HL-60 (cell line): ENCODE data around the gene DAAM2.

Experiments used
- DNase-seq, 2 experiments: peaks; one replicate each; pipeline ENCODE4 v3.0.0-alpha.2; 2010 to 2020; ENCODE audit warnings: low read depth in 1 of 2, low spot score in 1 of 2
- H3K27ac ChIP-seq: fragments of 250-450 bp; sonication (Bioruptor Pico); replicated peaks from 2 replicates; pipeline ENCODE4 v1.5.1; 2020; ENCODE audit warnings: mild to moderate bottlenecking, moderate library complexity
- H3K27me3 ChIP-seq: fragments of 250-450 bp; sonication (Bioruptor Pico); 2 replicates; pipeline ENCODE4 v1.5.1; 2021; ENCODE audit warnings: mild to moderate bottlenecking, moderate library complexity; ENCODE audit not compliant: insufficient read depth, poor library complexity, severe bottlenecking
- H3K4me3 ChIP-seq: replicated peaks from 2 replicates; pipeline ENCODE4 v1.5.1; 2011; ENCODE audit warnings: mild to moderate bottlenecking, control low read depth, low read length; ENCODE audit not compliant: insufficient read depth
- GABPA ChIP-seq: IDR thresholded peaks from 2 replicates; pipeline ENCODE4 v1.6.1; 2012; ENCODE audit warnings: low read depth
- POLR2AphosphoS5 ChIP-seq: IDR thresholded peaks from 2 replicates; pipeline ENCODE4 v1.6.1; 2012; ENCODE audit warnings: low read depth
- SPI1 ChIP-seq: IDR thresholded peaks from 2 replicates; pipeline ENCODE4 v1.6.1; 2012; ENCODE audit warnings: low read depth, mild to moderate bottlenecking, borderline replicate concordance
- TF ChIP-seq, protein P1 (sequence below): IDR thresholded peaks from one replicate; pipeline ENCODE4 v1.5.1; 2011; ENCODE audit warnings: low read length, control low read depth, inconsistent platforms; ENCODE audit not compliant: insufficient read depth
- TF ChIP-seq, protein P2 (sequence below): IDR thresholded peaks from 2 replicates; pipeline ENCODE4 v1.6.1; 2012; ENCODE audit warnings: low read depth; ENCODE audit not compliant: insufficient replicate concordance

The DAAM2 gene

DNA sequence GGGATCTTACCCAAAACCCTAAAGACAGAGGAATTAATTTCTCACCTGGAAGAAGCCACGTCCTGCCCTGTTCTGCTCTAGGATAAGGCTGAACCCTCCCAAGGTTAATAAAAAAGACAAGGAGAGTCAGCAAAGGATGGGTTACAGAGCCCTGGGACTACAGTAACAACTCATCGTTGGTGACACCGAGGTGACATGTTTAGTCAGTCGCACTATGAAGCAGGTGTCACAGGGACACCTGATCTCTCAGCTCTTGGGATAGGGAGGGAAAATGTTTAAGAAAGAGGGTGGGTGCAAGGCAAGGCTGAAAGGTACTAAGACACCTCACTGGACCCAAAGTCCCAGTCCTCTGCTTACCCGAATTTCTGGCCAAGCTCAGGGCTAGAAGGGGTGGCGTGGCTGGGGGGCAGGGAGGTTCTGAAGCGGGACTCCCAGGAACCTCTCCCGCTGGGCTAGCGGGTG lies 141.5 kb downstream of the DAAM2 start:
- no peak for TF ChIP-seq GABPA
- TF ChIP-seq, protein P1, sequence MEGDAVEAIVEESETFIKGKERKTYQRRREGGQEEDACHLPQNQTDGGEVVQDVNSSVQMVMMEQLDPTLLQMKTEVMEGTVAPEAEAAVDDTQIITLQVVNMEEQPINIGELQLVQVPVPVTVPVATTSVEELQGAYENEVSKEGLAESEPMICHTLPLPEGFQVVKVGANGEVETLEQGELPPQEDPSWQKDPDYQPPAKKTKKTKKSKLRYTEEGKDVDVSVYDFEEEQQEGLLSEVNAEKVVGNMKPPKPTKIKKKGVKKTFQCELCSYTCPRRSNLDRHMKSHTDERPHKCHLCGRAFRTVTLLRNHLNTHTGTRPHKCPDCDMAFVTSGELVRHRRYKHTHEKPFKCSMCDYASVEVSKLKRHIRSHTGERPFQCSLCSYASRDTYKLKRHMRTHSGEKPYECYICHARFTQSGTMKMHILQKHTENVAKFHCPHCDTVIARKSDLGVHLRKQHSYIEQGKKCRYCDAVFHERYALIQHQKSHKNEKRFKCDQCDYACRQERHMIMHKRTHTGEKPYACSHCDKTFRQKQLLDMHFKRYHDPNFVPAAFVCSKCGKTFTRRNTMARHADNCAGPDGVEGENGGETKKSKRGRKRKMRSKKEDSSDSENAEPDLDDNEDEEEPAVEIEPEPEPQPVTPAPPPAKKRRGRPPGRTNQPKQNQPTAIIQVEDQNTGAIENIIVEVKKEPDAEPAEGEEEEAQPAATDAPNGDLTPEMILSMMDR = no peak
- no peak for TF ChIP-seq SPI1
- no peak for TF ChIP-seq POLR2AphosphoS5
- TF ChIP-seq, protein P2, sequence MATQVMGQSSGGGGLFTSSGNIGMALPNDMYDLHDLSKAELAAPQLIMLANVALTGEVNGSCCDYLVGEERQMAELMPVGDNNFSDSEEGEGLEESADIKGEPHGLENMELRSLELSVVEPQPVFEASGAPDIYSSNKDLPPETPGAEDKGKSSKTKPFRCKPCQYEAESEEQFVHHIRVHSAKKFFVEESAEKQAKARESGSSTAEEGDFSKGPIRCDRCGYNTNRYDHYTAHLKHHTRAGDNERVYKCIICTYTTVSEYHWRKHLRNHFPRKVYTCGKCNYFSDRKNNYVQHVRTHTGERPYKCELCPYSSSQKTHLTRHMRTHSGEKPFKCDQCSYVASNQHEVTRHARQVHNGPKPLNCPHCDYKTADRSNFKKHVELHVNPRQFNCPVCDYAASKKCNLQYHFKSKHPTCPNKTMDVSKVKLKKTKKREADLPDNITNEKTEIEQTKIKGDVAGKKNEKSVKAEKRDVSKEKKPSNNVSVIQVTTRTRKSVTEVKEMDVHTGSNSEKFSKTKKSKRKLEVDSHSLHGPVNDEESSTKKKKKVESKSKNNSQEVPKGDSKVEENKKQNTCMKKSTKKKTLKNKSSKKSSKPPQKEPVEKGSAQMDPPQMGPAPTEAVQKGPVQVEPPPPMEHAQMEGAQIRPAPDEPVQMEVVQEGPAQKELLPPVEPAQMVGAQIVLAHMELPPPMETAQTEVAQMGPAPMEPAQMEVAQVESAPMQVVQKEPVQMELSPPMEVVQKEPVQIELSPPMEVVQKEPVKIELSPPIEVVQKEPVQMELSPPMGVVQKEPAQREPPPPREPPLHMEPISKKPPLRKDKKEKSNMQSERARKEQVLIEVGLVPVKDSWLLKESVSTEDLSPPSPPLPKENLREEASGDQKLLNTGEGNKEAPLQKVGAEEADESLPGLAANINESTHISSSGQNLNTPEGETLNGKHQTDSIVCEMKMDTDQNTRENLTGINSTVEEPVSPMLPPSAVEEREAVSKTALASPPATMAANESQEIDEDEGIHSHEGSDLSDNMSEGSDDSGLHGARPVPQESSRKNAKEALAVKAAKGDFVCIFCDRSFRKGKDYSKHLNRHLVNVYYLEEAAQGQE = no peak
- no peak overlapping the region for H3K27ac ChIP-seq
- no peak overlapping the region for H3K4me3 ChIP-seq
- peaks cover 13% of the 10 kb centered on the region for H3K27me3 ChIP-seq
- DNase-seq = no peak

DNA sequence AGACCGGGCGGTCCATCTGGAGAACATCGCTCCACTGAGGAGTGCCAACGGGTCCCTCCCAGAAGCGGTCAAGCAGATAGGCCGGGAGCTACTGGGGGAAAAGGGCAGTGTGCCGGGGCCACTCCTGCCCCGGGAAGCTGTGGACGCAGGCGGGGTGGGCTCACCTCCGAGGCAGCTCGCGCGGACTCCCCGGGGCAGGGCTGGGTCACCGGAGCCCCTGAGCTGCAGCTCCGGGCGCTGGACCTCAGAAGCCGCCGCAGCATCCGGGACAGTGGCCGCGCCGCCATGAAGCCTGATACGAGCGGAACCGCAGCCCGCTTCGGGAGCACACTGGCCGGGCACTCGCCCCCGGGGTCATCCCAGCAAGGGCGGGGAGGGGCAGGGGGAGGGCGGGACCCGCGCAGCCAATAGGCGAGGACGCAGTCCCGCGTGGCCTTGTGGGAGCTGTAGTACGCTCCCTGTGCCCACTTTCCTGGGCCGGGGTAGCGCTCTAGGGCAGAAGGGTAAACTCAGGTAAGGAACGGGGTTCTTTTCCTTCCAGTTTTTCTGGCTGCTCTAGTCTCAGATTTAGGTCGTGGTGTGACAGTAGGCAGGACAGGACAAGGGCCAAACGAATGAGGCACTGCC lies 142.1 kb downstream of the DAAM2 start, which contains the start of gene MOCS1:
MOCS1 (minus strand) TSS at position 332 of the 627 bp plus-strand sequence; CDS start at position 287, 45 bp downstream.
- TF ChIP-seq SPI1 (no peak), POLR2AphosphoS5 (no peak), GABPA (no peak)
- TF ChIP-seq, protein P1 = no peak
- TF ChIP-seq, protein P2 = no peak
- peaks cover 13% of the 10 kb centered on the region for H3K27me3 ChIP-seq
- H3K4me3 ChIP-seq = no peak within 1 kb of the TSS; the same call in 1 of the 2 replicates
- H3K27ac ChIP-seq = no peak within 1 kb of the TSS
- DNase-seq = no peak

DNA sequence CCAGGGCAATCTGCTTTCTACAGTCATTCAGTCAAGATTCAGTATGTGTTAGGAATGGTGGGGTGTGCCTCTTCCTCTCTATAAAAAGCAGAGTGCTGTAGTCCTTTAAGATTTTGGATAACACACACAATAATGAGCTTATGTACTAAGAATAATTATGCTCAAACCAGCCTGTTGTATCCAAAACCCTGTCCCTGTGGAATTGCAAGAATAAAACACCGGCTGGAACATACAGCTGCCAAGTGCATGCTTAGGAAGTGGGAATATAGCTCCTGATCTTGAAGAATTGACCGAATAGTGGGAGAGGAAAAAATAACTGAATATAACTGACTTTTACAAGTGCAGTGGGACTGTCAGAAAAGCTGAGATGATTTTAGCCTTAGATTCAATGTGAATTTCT lies 143.1 kb downstream of the DAAM2 start:
- TF ChIP-seq GABPA (no peak), POLR2AphosphoS5 (no peak), SPI1 (no peak)
- TF ChIP-seq, protein P1 = no peak
- TF ChIP-seq, protein P2 = no peak
- H3K4me3 ChIP-seq = no peak overlapping the region
- DNase-seq = no peak

More for the DNA sequence above, 143.1 kb downstream of the DAAM2 start:
- Histone ChIP-seq H3K27ac (no peak overlapping the region), H3K27me3 (peaks cover 13% of the 10 kb centered on the region)
